C1 segment of cervical spinal cord (tissue), 14 donors: ENCODE measurements around the gene SMIM36.
"Not testable (repeated sequence)": the region's sequence is repeated elsewhere in the genome, so short reads cannot be mapped to it uniquely, and the experiment has no call there.

ENCODE experiments used
- DNase-seq, 14 donors: peaks; one replicate each; lab custom pipeline; 2025; lab: John Stamatoyannopoulos, UW

Gene SMIM36

DNA sequence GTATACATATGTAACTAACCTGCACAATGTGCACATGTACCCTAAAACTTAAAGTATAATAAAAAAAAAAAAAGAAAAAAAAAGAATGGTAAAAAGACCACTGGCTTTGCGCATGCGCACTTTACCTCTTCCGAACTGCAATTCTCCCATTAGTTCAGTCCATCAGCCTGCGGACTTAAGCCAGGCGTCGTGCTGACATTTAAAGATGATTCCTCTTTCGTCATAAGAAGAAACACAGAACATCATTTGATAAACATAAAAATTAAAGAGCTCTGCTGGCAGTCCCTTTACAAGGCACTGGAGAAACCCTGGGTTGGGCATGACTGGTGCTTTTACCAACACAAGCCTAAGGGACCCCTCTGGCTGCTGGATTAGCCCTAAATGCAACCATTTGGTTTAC, 3.6 kb downstream of the SMIM36 start:
- DNase-seq, result not testable (repeated sequence)

DNA sequence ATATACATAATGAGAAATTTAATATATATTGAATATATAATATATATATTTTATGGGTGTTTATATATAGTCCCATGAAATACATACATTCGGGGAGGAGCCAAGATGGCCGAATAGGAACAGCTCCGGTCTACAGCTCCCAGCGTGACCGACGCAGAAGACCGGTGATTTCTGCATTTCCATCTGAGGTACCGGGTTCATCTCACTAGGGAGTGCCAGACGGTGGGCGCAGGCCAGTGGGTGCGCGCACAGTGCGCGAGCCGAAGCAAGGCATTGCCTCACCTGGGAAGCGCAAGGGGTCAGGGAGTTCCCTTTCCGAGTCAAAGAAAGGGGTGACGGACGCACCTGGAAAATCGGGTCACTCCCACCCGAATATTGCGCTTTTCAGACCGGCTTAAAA, 9.6 kb downstream of the SMIM36 start:
- not testable (repeated sequence) for DNase-seq

DNA sequence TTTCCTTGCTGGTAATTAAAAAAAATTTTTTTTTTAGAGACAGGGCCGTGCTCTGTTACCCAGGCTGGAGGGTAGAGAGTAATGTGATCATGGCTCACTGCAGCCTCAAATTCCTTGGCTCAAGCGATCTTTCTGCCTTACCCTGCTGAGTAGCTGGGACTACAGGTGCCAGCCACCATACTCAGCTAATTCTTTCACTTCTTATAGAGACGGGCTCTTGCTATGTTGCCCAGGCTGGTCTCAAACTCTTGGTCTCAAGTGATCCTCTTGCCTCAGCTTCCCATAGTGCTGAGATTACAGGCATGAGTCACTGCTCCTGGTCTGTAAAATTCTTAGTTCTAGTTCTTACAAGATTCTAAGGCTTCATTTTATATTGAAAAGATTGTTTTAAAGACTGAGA, 11.1 kb downstream of the SMIM36 start:
- no peak for DNase-seq

DNA sequence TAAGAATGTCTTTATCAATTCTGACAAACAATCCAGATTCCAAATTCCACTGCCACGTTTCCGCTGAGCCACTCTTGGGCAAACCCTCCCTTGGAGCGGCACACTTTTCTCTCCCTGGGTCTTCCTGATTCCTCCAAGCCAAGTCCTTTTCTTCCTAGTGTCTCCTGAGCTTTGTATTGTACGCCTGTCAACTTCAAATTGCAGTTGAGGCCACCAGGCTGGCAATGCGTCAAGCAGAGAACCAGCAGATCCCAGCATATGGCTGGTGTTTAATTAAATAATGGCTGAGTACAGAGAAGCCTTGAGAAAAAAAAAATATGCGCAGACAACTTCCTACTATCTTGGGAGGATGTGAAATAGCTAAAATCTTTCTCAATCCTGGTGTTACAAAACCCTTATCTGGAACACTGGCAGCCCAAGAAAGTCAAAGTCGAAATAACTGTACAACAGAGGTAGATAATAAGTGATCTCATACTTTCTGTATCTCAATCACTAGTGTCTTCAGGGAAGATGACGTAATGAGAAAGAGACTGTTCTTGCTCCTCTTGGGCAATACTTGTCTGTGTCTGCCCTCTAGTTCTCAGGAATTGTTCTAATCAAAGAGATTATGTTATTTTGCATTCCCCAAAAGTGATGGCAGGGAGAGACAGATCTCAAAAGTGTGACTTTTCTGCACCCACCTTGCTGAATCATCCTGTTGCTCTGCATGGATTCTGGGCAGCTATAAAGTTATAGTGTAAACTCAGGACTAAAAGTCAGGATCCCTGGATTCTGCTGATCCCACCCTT, 15.0 kb downstream of the SMIM36 start:
- DNase-seq, result no peak

DNA sequence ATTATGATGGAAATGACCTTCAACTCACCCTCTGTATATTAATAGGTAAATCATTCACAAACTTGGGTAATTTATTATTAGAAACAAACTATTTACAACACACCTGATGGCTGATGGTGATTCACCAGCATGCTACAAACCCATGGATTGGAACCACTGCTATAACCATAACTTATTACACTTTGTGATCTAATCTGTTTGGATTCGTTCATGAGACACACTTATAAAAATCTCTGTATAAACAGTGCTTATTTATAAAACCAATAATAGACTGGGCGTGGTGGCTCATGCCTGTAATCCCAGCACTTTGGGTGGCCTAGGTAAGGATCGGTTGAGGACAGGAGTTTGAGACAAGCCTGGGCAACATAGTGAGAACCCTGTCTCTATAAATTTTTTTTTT, 16.0 kb downstream of the SMIM36 start:
- DNase-seq, result no peak

DNA sequence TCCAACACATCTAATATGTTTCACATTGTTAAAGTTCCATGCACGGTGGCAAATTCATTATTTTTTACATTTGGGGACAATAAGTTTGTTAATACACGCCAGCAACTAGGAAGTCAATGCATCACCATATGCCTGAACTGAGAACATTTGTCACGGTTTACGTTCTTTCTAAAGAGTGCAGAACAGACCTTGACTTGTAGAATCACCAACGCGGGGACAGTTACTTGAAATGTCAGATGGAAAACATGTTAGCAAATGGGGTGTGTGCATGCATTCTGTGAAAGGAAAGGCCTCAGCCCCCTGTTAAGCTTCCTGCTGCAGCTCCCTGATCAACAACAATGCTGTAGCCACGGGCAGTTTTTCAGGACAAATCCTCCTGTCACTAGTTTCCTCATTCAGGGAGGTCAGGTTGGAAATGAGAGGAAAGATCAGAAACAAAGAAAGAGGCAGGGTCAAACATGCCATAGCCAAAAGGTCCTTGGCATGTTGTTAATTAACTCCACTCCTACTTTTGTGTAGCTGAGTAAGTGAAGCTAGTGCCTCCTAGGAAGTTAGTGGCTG, 18.4 kb downstream of the SMIM36 start:
- no peak for DNase-seq

DNA sequence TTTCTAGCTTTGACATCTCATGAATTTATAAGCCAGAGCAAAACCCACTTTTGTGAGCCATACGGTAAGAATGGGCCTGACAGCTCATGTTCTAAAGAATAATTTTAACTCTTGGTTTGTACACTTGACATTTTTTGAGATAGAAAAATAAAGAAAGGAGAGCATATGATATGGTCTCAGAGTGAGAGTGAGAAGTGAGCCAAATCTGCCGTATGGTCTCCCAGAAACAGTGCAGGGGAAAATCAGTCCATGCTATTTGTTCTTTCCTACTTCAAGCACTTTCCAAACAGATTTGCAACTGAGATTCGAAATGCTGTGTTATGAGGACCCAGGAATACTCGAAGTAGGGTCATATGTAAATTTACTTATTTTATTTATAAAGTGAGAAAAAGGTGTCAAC, 20.9 kb downstream of the SMIM36 start:
- no peak for DNase-seq

DNA sequence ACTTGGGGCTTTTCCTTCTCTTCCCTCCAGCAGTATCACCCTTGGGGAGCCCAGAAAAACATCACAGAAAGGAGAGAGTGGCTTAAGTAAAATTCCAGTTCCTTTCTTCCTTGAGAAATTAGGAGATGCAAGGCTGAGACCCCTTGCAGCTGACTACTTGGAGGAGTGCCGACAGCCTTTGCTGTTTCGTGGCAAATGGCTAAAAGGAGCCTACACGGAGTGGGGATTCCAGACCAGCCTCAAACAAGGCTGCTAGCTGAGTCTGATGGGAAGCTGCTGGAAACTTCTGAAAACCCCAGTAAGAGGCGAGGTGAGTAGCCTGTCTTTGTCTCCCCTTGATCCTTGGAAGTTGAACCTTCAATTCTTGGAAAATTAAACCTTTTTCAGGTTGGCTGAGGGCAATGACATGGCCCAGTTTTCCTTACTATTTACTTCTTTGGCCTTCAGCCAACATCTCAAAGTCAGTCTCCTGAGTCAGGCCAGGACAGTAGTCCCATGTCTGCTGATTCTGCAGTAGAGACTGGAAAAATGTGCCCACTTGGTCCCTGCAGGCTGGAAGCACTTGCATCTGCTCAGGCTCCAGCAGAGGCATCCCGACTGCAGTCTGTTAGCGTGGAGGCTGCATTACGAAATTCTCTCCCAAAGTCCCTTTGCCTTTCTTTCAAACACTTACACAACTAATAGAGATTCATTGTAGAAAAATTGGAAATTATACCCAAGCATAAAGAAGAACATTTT, 23.4 kb downstream of the SMIM36 start:
- no peak for DNase-seq

DNA sequence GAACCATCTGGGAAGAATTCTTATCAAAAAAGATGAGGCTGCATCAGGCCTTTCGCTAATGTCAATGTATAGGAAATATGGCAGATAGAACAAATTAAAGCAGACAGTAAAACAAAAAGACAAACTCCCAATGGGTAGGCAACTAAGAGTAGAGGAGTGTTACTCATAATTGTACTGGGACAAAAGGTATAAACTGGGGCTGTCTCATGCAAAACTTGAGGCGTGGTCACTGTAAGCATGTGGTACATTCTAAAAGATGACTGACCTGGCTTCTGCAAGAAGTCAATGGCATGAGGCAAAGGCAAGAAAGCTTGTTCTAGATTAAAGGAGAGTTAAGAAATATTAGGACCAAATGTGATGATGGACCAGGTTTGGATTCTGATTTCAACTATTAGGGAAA, 26.7 kb downstream of the SMIM36 start:
- no peak for DNase-seq

DNA sequence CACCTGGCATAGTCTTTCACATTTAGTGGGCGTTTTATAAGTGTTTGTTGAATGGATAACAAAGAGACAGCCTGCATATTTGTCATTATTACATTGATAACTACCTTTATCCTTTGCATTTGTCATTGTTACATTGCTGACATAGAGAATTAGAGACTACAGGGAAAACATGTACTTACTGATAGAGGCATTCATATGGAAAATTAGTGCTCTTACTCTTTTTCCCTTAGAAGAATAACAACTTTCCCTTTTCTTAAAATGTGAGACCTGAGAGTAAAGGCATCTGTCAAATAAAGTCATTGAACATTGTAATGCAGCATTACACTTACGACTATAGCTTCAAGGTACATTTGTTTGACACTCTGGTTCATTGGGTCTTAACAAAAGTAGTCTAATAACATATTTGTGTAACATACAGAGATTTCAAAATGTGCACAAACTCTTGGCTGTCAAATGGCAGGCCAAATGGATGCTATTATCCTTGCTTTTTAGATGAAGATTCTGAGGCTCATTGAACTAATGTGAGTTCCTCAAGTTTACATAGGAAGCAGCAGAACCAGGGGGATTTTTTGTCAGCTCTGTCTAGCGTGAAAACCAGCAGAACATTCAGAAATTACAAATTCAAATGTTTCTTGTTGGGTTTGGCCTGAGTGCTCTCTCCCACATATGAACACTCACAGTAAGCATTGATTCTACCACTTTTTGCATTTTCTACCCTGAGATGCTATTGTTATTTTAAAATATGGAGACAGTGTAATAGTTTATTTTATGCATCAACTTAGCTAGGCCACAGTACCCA, 28.5 kb downstream of the SMIM36 start:
- DNase-seq, result no peak

DNA sequence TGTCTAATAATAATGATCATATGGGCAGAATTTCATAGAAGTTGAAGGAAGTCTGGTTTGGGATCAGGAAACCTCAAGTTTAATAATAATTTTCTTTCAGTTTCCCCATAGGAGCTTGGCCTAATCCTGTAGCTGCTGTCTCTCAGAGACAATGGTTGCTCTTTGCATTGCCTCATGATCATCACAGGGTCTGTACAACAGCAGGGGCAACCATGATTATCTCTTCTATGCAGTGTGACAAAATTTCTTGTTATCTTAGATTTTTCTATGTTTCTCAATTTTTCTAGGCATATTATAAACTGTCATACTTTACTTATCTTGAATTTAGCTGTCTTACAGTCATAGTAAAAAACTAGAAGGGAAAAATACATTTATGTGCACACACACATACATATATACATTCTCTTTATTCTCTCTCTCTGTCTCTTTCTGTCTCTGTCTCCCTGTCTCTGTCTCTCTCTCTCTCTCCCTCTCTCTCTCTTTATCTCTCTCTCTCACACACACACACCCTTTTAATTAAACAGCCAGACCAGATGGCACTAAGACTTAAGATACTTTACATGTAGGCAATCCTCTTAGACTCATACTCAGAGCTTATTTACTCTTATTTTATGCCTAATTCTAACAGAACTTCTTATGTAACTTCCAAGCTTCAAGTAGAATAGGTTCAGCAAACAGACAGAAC, 30.5 kb downstream of the SMIM36 start:
- no peak for DNase-seq

DNA sequence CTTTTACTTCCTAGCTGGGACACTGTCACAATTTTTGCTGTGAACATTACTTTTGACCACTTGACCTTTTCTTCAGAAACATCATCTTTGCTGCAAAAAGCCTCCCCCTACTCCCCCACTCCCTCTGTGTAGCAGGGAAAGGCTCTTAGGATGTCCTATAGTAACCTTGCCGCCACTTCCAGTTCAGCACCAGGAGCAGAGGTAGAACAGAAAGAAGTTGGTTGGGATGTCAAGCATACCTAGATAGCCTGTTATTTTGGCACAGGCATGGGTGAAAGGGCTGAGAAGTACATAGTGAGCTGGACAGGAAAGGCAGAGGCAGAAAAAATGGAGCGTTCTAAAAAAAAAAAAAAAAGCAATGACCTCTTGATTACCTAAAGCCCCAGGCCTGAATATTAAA, 31.3 kb downstream of the SMIM36 start:
- no peak for DNase-seq

DNA sequence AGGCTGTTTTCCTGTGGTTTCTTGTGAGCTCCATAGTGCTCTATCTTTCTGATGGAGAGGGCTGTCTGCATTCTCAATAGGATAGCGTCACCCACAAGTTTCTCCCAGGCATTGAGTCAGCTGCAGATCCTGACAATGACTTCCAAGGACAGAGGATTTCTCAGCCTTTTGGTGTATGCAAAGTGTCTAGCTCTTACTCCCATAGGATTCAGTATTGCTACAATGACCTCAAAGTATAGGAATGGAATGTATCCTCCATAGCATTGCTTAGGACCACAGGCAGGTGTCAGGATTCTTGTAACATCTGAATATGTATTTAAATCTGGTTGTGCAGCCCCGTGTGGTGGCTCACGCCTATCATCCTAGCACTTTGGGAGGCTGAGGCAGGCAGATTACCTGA, 32.3 kb downstream of the SMIM36 start:
- DNase-seq, result no peak

DNA sequence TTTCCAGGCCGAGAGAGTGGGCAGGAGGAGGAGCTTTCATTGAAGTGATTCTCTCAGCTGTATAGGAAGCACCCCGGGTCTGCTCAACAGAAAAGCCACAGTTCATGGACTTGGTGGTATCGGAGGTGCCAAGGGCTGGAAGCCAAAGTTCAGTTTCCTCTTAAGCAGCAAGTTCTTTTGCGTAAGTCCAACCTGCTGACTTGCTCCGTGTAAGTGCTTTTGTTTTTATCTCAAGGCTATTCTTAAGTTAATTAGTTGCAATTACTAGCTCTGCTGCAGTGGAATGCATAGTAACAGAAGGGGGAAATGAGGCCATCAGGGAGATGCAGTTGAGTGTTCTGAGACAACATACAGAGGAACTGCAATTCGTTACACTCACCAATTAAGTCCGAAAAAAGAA, 44.6 kb downstream of the SMIM36 start:
- no peak for DNase-seq

DNA sequence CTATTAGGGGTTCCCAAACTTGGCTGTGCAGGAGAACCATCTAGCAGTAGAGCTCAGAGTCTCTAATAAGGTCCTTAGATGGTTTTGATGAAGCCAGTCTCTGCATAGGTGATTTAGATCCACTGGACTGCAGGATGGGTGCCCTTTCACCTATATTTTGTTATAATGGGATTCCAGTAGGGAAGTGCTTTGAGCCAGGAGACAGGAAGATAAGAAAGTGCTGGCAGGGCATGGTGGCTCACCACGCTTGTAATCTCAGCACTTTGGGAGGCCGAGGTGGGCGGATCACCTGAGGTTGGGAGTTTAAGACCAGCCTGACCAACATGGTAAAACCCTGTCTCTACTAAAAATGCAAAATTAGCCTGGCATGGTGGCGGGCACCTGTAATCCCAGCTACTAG, 45.5 kb downstream of the SMIM36 start:
- DNase-seq, result not testable (repeated sequence)

DNA sequence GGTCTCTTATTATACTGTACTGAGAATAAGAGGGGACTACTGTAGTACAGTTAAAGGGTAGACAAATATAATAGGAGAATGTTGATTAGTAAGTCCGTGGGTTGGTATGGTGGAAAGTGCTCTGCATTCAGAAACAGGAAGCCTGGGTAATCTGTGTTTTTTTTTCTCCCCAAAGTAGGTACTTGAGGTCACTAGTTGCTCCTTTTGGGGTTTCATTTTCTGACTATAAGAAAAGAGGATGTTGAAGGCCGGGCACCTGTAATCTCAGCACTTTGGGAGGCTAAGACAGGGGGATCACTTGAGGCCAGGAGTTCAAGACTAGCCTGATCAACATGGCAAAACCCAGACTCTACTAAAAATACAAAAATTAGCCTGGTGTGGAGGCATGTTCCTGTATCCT, 47.7 kb downstream of the SMIM36 start:
- DNase-seq, result no peak

DNA sequence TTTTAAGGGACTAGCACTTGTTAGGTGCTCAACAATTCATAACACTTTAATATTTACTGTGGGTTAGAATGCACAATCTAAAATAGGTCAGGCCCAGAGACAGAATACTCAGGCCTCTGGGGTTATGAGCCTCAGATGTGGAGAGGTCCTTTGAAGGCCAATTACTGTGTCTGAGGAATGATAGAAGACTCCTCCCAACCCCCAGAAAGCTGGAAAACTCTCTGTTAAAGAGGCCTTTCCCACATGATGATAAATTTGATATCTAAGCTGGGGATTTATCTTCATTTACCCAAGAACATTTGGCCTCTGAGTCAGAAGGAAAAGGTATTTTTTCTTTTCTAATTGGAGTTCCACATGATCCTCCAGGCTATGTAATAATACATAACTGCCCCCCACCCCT, 48.5 kb downstream of the SMIM36 start:
- DNase-seq, result no peak

DNA sequence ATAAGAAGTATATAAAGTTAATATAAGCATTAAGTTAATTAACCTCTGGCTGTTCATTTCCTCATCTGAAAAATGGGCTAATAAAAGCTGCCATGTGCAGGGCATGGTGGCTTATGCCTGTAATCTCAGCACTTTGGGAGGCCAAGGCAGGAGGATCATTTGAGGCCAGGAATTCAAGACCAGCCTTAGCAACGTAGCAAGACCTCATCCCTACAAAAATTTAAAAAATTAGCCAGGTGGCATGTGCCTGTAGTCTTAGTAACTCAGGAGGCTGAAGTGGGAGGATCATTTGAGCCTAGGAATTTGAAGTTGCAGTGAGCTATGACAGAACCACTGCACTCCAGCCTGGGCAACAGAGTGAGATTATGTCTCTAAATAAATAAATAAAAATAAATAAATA, 49.0 kb downstream of the SMIM36 start:
- no peak for DNase-seq

DNA sequence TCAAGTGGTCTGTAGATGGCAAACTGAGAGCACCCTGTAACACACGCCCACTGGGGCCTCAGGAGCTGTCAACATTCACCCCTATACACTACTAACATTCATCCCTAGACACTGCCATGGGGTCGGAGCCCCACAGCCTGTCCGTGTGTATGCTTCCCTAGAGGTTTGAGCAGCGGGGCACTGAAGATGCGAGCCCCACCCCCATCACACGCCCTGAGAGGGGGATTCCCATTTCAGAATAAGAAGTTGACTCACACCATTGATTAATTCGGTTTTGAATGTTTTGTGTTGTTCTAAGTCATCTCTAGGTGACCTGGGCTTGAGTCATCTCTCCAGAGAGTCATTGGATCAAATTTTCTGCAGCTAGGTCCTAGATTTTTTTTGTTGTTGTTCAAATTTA, 52.3 kb downstream of the SMIM36 start:
- no peak for DNase-seq

DNA sequence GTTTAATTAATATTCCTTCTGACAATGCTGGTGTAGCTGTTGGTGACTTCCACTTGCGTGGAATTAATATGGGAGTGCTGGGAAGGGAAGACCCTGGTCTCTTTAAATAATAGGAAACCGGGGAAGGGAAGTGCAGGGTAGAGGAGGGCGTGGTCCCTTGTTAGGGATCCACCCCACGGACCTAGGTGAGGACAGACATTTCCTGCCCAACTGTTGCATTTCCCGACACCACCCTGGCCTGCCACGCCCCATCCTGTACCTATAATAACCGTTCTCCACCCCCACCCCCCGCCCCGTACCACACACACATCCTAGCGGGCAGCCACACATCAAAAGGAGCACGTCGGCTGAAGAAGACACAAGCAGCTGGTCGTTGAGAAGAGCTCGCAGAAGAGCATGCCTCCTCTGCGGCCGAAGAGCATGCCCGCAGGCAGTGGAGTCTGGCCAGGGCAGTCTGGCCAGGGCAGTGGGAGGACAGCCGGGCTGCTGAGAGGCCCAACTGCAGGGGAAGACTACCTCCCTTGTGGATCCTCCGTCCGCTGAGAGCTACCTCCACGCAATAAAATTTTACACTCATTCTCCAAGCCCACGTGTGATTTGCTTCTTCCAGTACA, 52.9 kb downstream of the SMIM36 start:
- no peak for DNase-seq
